GM19463 (cell line): ENCODE data around the gene ITGB2.
A peak's percentile ranks its signal among the peaks of the same experiment; 100 is the strongest.

Source experiments
- ATAC-seq: cut with Tn5 transposase; IDR thresholded peaks from one replicate; pipeline ENCODE4 v1.9.1; 2021; ENCODE audit warnings: mild to moderate bottlenecking, moderate library complexity; ENCODE audit not compliant: unreplicated experiment

ITGB2 gene

GRCh38 chr21:44920694-44921604, at the start of gene ITGB2:
Gene ITGB2 (minus strand): TSS chr21:44920899. CDS start chr21:44910782, 10,117 bp downstream.
- peak; percentile 84 for ATAC-seq

- ATAC-seq, result no peak
Observed at GRCh38 chr21:44969931-44970755, 49.4 kb upstream of the ITGB2 start.

DNA sequence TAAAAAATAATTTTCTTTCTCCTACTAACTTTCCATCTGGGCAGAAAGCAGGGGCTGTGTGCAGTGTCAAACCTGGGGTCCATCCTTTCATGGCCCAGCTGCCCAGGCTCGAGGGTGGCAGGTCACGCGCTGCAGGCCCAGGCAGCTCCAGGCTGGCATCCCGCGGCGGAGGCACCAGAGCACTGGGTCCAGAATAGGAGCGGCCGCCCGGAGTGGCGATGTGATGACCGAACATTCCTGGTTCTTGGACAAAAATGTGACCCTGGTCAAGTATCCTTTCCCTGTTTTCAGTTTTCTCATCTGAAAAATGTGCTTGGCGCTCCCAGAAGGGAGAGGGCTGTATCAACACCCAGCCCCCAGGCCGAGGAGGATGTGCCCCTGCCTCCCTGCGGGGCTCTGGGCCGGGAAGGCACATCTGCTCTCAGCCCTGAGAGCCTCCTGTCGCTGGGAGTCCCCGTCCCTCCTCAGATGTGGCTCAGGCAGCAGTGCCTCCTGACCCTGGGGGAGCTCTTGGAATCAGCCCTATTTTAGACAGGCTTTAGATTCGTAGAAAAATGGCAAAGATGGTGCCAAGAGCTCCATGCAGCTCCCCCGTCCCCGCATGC, 48.5 kb upstream of the ITGB2 start:
- ATAC-seq, result no peak

DNA sequence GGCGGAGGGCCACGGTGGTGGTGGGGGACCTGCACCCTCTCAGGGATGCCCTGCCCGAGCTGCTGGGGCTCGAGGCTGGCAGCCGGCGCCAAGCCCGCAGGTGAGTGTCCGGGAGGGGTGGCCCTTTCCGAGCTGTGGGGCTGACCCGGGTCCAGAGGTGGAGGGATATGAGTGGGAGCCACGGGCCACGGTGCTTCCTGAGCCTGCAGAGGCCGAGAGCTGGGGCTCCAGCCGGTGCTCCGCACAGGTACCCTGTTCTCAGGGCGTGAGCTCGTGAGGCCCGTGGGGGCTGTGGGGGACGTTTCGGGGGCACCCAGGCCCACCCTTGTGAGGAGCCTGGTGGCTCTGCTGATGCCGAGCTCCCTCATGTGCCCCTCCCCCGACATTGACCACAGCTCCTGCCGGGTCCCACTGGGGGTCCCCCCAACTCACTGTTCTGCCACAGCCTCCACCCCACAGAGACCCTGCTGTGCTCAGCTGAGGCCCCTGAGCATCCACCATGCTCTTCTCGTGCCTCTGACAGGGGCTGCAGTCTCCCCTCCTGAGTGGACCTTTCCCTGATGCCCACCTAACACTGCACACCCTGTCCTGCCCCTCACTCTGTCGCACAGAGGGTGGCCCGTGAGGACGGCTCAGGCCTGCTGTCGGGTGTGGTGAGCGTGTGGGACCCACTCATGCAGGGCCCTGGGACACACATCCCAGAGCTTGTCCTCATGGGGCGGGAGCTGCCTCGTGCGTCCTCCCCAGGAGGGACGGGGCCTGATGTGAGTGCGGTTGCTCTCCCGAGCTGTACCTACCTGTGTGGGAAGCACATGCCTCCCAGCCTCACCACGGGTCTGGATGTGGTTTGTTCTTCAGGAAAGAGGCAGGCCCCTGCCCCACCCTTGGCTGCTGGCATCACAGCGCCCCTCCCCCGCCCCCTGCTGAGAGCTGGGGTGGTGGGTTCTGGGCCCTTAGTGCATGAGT, 46.7 kb upstream of the ITGB2 start:
- ATAC-seq, result no peak

DNA sequence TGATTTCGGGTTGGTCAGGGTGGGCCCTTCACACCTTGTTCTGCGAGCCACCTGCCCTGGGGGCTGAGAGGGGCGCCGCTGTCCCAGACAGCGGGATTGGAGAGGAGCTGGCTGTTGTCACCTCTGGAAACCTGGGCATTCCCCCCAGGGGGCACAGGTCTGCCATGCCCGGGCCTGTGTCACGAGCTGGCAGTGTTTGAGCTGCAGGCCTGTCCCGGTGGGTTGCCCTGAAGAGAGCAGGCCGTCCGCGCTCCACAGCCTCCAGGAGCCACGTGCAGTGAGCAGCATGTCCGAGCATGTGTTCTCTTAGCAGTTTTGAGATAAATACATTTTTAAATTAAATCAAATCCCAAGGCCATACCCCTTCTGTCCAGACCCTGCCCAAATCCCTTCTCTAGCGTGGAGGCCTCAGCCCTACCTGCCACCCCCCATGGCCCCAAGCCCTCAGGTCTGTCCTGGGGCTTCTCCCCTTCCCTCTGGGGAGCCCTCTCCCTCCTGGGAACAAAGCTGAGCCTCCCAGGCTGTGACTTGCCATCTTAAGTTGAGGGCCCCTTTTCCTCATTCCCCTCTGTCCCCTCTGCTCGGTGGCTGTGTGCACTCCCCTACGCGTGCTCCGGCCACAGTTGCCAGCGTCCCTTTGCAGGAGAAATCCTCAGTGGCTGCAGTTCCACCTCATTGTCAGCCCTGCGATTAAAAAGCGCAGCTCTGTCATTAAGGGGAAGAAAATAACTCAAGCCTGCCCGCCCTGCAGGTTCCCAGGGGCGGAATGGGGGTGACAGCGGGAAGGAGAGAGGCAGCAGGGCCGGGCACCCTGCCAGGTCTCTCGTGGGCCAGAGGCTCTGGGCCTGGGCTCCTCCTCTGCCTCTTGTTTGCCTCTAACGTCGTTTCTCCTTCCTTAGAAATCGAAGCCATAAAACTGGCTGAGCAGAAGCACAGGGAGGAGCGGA, 45.7 kb upstream of the ITGB2 start:
- ATAC-seq, result no peak

- no peak for ATAC-seq
Observed at GRCh38 chr21:44965251-44966022, 44.7 kb upstream of the ITGB2 start.

GRCh38 chr21:44964381-44964780, 43.7 kb upstream of the ITGB2 start:
- no peak for ATAC-seq

- ATAC-seq, result no peak
Observed at GRCh38 chr21:44962403-44962966, 41.8 kb upstream of the ITGB2 start.

DNA sequence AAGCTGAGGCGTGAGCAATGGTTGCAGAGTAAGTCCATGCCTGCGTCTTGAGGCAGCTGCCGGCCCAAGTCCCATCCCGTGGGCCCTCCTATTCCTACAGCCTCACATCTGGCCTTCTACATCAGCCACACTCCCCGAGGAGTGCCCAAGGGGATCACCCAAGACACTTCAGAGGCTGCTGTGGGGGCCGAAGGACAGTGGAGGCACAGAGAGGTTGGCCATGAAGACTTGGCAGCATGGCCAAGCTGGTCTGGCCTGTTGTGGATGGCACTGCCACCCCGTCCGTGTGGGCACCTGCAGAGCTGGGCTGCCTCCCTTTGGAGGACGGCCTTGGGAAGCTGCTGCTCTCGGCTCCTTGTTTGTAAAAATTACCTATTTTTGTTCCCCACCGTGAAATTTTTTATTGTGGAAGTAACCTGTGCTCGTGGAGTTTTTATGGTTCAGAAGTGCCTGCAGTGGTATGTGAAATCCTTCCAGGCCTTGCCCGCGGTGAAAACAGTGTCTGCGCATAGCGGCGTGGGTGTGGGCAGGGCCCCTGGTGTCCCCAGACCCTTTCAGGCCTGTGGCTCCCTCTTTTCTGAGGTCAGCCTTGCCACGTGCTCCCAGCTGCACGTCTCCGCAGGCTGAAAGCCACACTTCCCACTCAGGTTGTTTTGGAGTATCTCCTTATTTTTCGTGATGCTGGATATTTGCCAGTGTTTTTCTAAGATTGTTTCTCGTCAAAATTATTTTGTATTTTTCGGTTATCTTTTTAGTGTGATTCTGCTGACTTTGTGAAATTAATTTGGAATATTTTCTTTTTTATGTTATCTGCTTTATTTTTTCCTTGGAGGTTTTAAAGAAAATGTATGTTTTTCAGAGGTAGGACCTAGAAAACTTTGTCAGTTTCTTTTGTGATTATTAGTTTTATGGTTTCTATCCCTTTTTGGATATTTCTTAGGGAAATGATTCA, 39.7 kb upstream of the ITGB2 start:
- no peak for ATAC-seq

GRCh38 chr21:44959376-44960091, 38.8 kb upstream of the ITGB2 start:
- no peak for ATAC-seq

GRCh38 chr21:44958471-44959191, 37.9 kb upstream of the ITGB2 start:
- no peak for ATAC-seq

GRCh38 chr21:44957901-44958451, 37.3 kb upstream of the ITGB2 start:
- ATAC-seq, result no peak

- ATAC-seq, result no peak
Observed at GRCh38 chr21:44957047-44957831, 36.5 kb upstream of the ITGB2 start.

- ATAC-seq, result no peak
Observed at GRCh38 chr21:44956356-44957046, 35.8 kb upstream of the ITGB2 start.
